MG63 (cell line): ENCODE measurements around the gene PANX1. TPM values are rescaled to one million over a fixed set of nuclear protein-coding genes. Genes with fewer than 3 reads are reported as not detected.
A peak's percentile ranks its signal among the peaks of the same experiment; 100 is the strongest.
"Not testable (repeated sequence)": the region's sequence is repeated elsewhere in the genome, so short reads cannot be mapped to it uniquely, and the experiment has no call there.

Experiments used
- DNase-seq: peaks from one replicate; pipeline ENCODE4 v3.0.0-alpha.2; 2020
- H3K27me3 ChIP-seq: fragments of 250-450 bp; sonication (Bioruptor Pico); 2 replicates; pipeline ENCODE4 v1.5.1; 2020; ENCODE audit warnings: mild to moderate bottlenecking, moderate library complexity
- H3K36me3 ChIP-seq: fragments of 250-450 bp; sonication (Bioruptor Pico); 2 replicates; pipeline ENCODE4 v1.5.1; 2020; ENCODE audit warnings: mild to moderate bottlenecking, moderate library complexity
- H3K4me3 ChIP-seq: fragments of 250-450 bp; sonication (Bioruptor Pico); 2 replicates; pipeline ENCODE4 v1.5.1; 2020; ENCODE audit warnings: mild to moderate bottlenecking, moderate library complexity
- H3K9me3 ChIP-seq: fragments of 250-450 bp; sonication (Bioruptor Pico); 2 replicates; pipeline ENCODE4 v1.5.1; 2020; ENCODE audit warnings: mild to moderate bottlenecking, moderate library complexity
- total RNA-seq: library from RNA; depleted of rRNA; stranded (reverse); fragments of >200 nt; shearing (Covaris generic); gene quantifications from 2 replicates; pipeline ENCODE4 v1.2.3, GENCODE V29; 2014; ENCODE audit warnings: low replicate concordance

The PANX1 gene
- total RNA-seq, 1 experiment from 2014 or later: 16.8 TPM

DNA sequence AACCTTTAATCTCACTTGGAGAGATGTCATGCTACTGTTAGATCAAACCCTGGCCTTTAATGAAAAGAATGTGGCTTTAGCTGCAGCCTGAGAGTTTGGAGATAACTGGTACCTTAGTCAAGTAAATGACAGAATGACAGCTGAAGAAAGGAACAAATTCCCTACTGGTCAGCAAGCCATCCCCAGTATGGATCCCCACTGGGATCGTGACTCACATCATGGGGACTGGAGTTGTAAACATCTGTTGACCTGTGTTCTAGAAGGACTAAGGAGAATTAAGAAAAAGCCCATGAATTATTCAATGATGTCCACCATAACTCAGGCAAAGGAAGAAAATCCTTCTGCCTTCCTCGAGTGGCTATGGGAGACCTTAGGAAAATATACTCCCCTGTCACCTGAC, 8.1 kb upstream of the PANX1 start:
- DNase-seq, H3K4me3 ChIP-seq, H3K9me3 ChIP-seq, H3K36me3 ChIP-seq, H3K27me3 ChIP-seq: not testable (repeated sequence)

- Histone ChIP-seq H3K36me3 (no peaks in the 10 kb centered on the region), H3K27me3 (no peaks in the 10 kb centered on the region), H3K4me3 (no peak overlapping the region), H3K9me3 (0 out of 2 replicates have a peak, but pooled peaks cover 3% of the 10 kb centered on the region)
- no peak for DNase-seq
Observed at GRCh38 chr11:94120946-94121345, 7.7 kb upstream of the PANX1 start.

DNA sequence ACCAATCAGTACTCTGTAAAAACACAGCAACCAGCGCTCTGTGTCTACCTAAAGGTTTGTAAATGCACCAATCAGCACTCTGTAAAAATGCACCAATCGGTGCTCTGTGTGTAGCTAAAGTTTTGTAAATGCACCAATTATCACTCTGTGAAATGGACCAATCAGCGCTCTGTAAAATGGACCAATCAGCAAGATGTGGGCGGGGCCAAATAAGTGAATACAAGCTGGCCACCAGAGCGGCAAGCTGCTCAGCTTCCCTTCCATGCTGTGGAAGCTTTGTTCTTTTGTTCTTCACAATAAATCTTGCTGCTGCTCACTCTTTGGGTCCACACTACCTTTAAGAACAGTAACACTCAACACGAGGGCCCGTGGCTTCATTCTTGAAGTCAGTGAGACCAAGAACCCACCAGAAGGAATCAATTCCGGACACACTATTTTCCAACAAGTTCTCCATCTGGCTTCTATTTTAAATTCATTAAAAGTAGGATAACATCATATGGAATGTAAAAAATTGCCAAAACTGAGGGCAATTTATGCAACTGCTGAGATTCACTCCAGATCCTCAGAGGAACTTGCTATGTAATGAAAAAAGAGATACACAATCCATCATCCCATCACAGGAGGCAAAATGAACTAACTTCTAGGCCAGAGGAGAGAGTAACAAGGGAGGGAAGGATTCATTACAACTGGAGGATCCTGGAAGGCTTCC, 3.1 kb upstream of the PANX1 start:
- no peaks in the 10 kb centered on the region for H3K36me3 ChIP-seq
- 0 out of 2 replicates have a peak, but pooled peaks cover 3% of the 10 kb centered on the region for H3K9me3 ChIP-seq
- H3K27me3 ChIP-seq: no peaks in the 10 kb centered on the region
- H3K4me3 ChIP-seq: no peak overlapping the region
- DNase-seq: no peak

DNA sequence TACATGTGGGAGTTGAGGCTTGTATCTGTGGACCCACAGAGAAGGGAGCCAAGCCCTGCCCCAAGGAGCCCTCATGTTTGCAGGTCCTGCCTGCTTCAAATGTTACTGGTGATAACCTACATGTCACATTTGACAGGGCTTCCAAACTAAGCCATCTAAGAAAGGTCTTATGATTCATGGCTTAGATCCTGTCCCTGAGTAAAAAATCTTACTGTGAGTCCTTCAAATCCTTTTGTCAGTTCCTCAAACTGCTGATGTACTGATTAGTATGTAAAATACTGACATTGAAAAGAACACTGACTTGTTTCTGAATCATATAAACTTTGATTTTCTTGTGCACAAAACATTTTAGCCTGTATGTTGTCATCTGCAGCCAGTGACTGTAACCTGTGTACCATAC, 1.0 kb upstream of the PANX1 start:
- H3K27me3 ChIP-seq: no peaks in the 10 kb centered on the region
- peak overlapping the region; percentile 97 for H3K4me3 ChIP-seq
- no peak for DNase-seq
- H3K9me3 ChIP-seq: 0 out of 2 replicates have a peak, but pooled peaks cover 3% of the 10 kb centered on the region
- H3K36me3 ChIP-seq: no peaks in the 10 kb centered on the region

DNA sequence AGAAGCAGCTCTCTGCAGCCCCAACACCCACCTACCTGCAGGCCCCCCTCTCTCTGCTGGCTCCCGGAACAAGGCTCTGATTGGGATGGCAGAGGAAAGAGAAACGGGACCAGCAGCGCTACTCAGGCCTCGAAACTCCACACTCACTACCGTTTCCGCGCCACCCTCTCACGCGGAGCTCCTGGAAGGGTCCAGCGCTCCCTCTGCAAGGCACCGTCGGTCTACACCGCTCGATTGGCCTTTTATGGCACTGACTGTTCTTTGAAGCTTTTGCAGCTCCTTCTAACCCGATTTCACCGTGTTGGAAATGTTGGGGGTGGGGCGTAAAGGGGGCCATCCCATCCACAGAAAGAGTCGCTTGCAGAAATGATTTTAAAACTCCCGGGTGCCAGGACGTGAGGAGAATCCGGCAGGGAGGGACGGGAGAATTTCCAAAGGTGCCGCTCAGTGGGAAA, 323 bp upstream of the PANX1 start:
- Histone ChIP-seq H3K36me3 (no peaks in the 10 kb centered on the region), H3K27me3 (no peaks in the 10 kb centered on the region), H3K4me3 (peak overlapping the region; percentile 97), H3K9me3 (0 out of 2 replicates have a peak, but pooled peaks cover 3% of the 10 kb centered on the region)
- peak; percentile 38 for DNase-seq

DNA sequence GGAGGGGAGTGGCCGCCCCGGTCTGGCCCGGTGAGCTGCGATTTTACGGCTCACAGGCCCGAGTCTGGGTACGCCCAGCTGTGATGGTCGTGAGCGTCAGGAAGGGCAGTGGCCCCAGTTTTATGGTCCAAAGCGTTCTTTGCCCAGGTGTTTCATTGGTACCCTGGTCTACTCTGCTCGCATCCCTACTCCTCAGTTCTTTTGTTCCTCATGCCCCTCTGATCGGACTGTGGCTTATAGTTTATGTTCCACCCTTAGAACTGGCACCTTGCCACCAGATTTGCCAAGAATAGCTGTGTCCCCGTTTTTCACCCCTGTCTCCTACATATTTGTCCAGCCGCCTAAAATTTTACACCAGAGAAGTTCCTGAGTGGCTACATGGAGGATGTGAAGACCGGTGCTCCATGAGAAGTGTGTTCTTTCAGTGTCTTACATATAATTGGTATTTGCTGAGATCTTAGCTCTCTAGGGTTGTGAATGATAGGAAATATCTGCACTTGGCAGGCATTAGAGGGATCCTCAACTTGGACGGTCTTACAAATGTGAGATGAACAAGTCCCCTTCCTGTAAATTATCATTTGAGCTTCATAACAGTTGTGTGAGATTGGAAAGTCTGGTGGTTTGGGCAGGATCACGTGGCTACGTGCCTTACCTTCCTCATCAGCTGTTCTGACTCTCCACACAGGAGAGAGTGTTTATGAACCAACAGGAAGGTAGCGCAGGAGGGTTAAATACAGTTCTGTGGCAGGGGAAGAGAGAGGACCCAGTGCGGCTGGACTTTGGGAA, 1.1 kb downstream of the PANX1 start:
- Histone ChIP-seq H3K27me3 (no peaks in the 10 kb centered on the region), H3K36me3 (no peaks in the 10 kb centered on the region), H3K9me3 (0 out of 2 replicates have a peak, but pooled peaks cover 3% of the 10 kb centered on the region), H3K4me3 (peak overlapping the region; percentile 97)
- no peak for DNase-seq

DNA sequence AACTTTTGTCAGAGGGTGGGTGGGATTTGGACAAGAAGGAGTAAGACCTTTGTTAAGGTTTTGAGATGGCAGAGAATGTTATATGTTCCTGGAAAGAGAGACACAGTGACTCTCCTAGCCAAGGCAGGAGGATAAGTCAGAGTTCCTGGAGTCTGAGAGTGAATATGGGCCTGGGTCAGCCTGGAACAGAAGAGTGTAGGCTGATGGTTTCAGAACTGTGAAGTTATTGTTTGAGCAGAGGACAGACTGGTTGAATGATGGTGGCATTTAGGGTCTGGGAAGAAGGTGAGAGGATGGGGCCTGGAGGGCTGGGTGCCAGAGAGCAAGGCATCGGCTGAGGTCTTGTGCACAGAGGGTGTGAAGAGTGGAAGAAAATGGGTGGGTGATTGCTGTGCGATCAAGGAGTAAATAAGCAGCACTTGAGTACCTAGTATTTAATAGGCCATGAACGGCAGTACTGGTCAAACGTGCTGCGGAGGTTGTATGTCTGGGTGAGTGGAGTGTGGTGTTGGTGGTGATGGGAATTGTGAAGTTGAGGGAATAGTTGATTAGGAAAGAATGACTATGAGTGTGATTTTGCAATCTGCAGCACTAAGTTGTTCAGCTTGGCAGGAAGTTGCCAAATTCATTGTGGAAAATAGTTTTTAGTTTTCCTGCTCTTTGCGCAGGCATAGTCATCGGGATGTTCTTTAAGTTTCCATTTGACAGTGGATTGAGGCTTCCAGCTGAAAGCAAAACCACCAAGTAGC, 1.8 kb downstream of the PANX1 start:
- no peaks in the 10 kb centered on the region for H3K36me3 ChIP-seq
- H3K4me3 ChIP-seq: peak overlapping the region; percentile 97
- DNase-seq: no peak
- 0 out of 2 replicates have a peak, but pooled peaks cover 3% of the 10 kb centered on the region for H3K9me3 ChIP-seq
- no peaks in the 10 kb centered on the region for H3K27me3 ChIP-seq

DNA sequence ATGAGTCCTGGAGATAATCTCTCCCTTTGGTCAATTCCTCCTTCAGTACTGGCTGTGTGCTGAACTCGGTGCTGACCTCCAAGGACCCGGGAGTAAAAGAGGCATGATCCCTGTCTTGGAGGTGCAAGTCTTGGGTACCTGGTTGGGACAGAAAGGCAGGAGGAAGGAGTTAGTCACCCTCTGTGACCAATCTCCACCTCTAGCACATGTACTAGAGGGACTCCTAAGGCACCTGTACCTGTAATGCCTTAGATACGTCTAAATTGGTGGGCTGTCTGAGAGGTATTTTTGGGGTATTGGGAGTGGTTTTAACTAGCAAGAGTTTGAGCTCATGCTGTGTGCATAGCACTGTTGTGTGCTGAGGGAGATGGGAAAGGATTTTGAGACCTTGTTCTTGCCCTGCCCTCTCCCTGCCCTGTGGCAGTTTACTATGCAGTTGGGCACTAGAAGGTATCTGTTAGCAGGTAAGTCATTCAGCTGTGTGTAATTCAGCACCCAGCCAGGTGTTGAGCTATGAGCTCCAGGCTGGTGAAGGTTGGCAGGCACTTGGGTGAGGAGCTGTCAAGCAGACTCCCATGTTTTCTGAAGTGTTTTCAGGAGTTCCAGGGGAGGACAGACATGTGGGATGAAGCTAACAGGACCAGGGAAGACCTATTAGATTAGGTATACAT, 2.5 kb downstream of the PANX1 start:
- no peaks in the 10 kb centered on the region for H3K9me3 ChIP-seq
- H3K27me3 ChIP-seq: no peaks in the 10 kb centered on the region
- no peaks in the 10 kb centered on the region for H3K36me3 ChIP-seq
- no peak overlapping the region for H3K4me3 ChIP-seq
- DNase-seq: no peak

DNA sequence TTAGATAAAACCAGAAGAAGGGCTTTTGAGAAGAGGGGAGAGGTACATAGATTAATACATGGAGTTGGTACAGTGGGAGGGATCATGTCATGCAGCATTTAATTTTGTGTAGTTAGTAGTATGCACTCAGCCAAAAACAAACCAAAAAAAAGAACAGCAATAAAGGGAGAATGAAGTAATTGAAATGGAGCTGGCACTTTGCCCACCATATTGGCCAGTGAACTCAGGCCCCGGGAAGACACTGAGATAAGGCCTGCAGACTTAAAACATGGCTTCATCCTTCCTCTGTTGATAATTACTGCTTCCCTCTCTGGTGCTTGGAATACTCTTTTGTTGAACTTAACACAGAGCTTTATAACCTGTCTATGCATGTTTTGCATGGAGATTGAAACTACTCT, 3.1 kb downstream of the PANX1 start:
- no peak overlapping the region for H3K4me3 ChIP-seq
- no peaks in the 10 kb centered on the region for H3K9me3 ChIP-seq
- no peaks in the 10 kb centered on the region for H3K36me3 ChIP-seq
- no peaks in the 10 kb centered on the region for H3K27me3 ChIP-seq
- DNase-seq: peak; percentile 38

GRCh38 chr11:94132152-94132558, 3.5 kb downstream of the PANX1 start:
- H3K36me3 ChIP-seq: no peaks in the 10 kb centered on the region
- no peaks in the 10 kb centered on the region for H3K9me3 ChIP-seq
- no peak overlapping the region for H3K4me3 ChIP-seq
- H3K27me3 ChIP-seq: no peaks in the 10 kb centered on the region
- DNase-seq: peak; percentile 81

DNA sequence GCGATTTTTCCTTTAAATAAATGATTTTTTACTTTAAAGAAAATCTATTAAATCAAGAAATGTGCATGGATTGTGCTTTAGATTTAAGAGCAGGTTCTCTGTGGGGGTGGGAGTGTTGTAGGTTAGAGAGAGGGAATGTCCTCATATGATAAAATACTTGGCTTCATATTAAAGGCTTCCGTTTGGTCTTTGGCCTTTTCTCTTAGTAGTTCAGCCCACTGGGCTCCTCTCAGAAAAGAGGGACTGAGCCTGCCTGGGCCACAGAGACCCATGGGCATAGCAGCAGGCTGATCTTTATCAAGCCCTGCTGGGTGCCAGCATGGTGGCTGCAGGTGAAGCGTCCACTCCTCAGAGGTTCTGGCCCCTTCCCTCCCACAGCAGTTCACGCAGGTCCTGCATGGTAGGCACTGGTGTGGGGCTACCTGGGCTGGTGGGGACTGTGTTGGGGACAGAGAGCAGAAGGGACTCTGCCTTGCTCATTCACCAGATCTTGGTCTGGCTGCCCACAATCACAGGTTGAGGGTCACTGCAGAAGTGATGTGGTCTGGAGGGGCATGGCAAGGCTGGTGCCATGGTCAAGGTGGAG, 4.3 kb downstream of the PANX1 start:
- Histone ChIP-seq H3K36me3 (no peaks in the 10 kb centered on the region), H3K4me3 (no peak overlapping the region), H3K27me3 (no peaks in the 10 kb centered on the region), H3K9me3 (no peaks in the 10 kb centered on the region)
- no peak for DNase-seq

DNA sequence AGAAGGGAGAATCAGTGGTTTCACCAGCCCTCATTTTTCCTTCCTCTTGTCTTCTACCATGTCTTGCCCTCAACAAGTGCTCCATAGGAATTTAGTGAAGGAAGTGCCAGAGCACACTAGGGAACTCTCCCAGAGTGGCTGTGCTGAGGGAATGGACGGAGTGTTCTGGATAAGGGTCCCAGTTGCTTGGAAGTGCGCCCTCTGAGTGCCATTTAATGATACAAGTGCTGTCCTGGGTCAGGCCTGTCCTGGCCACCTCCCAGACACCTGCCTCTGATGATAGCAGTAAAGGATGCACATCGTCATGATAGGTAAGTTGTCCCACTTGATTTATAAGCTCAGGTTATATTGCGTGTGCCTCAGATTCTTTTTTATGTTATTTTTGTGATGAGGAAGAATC, 5.1 kb downstream of the PANX1 start:
- Histone ChIP-seq H3K27me3 (no peaks in the 10 kb centered on the region), H3K36me3 (no peaks in the 10 kb centered on the region), H3K9me3 (no peaks in the 10 kb centered on the region), H3K4me3 (no peak overlapping the region)
- DNase-seq: no peak

GRCh38 chr11:94134651-94135512, 6.2 kb downstream of the PANX1 start:
- no peaks in the 10 kb centered on the region for H3K9me3 ChIP-seq
- peak; percentile 93 for DNase-seq
- H3K36me3 ChIP-seq: no peaks in the 10 kb centered on the region
- 0 out of 2 replicates have a peak overlapping the region, but pooled peaks have one; percentile 8 for H3K4me3 ChIP-seq
- H3K27me3 ChIP-seq: no peaks in the 10 kb centered on the region

DNA sequence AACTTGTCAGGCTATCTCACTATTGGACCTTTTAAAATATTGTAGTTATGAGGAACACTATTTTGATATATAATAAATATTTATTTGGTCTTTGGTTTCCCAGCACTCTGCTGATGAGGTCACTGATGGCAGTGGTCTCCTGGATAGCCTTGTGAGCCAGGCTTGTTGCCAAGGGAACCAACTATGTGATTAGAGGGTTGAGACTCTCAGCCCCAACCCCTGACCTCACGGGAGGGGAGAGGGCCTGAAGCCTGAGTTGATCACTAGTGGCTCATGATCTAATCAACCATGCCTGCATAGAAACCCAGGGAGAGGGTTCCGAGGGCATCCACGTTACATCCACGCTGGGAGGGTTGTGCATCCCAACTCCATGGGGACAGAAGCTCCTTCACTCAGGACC, 10.8 kb downstream of the PANX1 start:
- Histone ChIP-seq H3K9me3 (no peaks in the 10 kb centered on the region), H3K4me3 (no peak overlapping the region), H3K36me3 (no peaks in the 10 kb centered on the region), H3K27me3 (no peaks in the 10 kb centered on the region)
- DNase-seq: peak; percentile 40

GRCh38 chr11:94140154-94140655, 11.6 kb downstream of the PANX1 start:
- no peak overlapping the region for H3K4me3 ChIP-seq
- DNase-seq: no peak
- no peaks in the 10 kb centered on the region for H3K36me3 ChIP-seq
- H3K9me3 ChIP-seq: no peaks in the 10 kb centered on the region
- H3K27me3 ChIP-seq: no peaks in the 10 kb centered on the region
